ENCODE results near the gene ST3GAL4. TPM values are rescaled to one million over a fixed set of nuclear protein-coding genes. Genes with fewer than 3 reads are reported as not detected.

Gene ST3GAL4
- polyA plus RNA-seq, 1 donor (not counting 4 experiments of a cell fraction or from before 2014, with no cell fraction given): 24.6 TPM

- no peaks in the 10 kb centered on the region for H4K20me1 ChIP-seq (ENCODE audit: control insufficient read depth, extremely low read depth, insufficient read depth, low read length)
- H3K27ac ChIP-seq (ENCODE audit: control insufficient read depth, insufficient read depth, low read length): peak overlapping the region; percentile 76
- DNase-seq (ENCODE audit: low read depth, low spot score) (no peak), FAIRE-seq (peak; percentile 52)
- no peaks in the 10 kb centered on the region for H3K9me1 ChIP-seq (ENCODE audit: control insufficient read depth, extremely low read depth, insufficient read depth, low read length)
- no peak overlapping the region for H3K4me3 ChIP-seq (ENCODE audit: control insufficient read depth in 2 of 3, extremely low read depth in 1 of 3, insufficient read depth in 2 of 3, low read depth in 1 of 3, low read length in 3 of 3)
- peak overlapping the region; percentile 88 for H3K4me2 ChIP-seq (ENCODE audit: control insufficient read depth, extremely low read depth, insufficient read depth, low read depth, low read length)
- TF ChIP-seq CTCF (optimal IDR thresholded peaks at IDR 0.05 in 1 of 3, IDR thresholded peaks at IDR 0.05 in 1 of 3, conservative IDR thresholded peaks at IDR 0.05 in 1 of 3; ENCODE audit: extremely low read depth in 1 of 3, insufficient read depth in 2 of 3, low read length in 3 of 3) (no peak), EZH2 (IDR thresholded peaks at IDR 0.05; ENCODE audit: low read length) (no peak)
- H3K36me3 ChIP-seq (ENCODE audit: control insufficient read depth in 2 of 2, extremely low read depth in 1 of 2, insufficient read depth in 2 of 2, low read length in 2 of 2): no peaks in the 10 kb centered on the region
- H3K27me3 ChIP-seq (ENCODE audit: control insufficient read depth, extremely low read depth, insufficient read depth, low read length): no peaks in the 10 kb centered on the region
- no peaks in the 10 kb centered on the region for H3K79me2 ChIP-seq (ENCODE audit: control insufficient read depth, insufficient read depth, low read length)
- H3K9me3 ChIP-seq (ENCODE audit: control insufficient read depth, low read depth, low read length): no peaks in the 10 kb centered on the region
- dilution Hi-C loops (cut with MboI; ENCODE audit: extremely low pct_ligation_motif_present, low sequenced_read_pairs): no loop called here
- H3K4me1 ChIP-seq (ENCODE audit: control insufficient read depth, extremely low read depth, insufficient read depth, low read length): peaks cover 30% of the 10 kb centered on the region
- peak overlapping the region; percentile 51 for H3K9ac ChIP-seq (ENCODE audit: control insufficient read depth, extremely low read depth, insufficient read depth, low read length)
- peak overlapping the region; percentile 5 for H2AFZ ChIP-seq (ENCODE audit: control insufficient read depth, low read length)
Measured at GRCh38 chr11:126319374-126319740, 36.1 kb upstream of the ST3GAL4 start.

DNA sequence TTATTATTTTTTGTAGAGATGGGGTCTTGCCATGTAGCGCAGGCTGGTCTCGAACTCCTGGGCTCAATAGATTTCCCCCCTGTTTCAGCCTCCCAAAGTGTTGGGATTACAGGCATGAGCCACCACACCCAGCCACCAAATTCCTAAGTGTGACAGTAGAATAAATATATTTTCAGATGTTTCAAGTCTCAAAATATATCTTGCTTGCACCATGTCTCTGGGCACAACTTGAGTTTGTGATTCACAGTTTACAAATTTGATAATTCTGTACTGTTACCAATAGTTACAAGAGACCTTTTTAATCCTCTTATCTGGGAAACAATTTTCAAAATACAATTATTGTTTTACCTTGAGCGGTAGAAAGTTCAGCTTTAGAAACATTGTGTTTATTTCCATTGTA, 32.5 kb upstream of the ST3GAL4 start:
- Histone ChIP-seq H3K79me2 (ENCODE audit: control insufficient read depth, insufficient read depth, low read length) (no peaks in the 10 kb centered on the region), H3K9ac (ENCODE audit: control insufficient read depth, extremely low read depth, insufficient read depth, low read length) (no peak overlapping the region), H3K36me3 (ENCODE audit: control insufficient read depth in 2 of 2, extremely low read depth in 1 of 2, insufficient read depth in 2 of 2, low read length in 2 of 2) (no peaks in the 10 kb centered on the region), H4K20me1 (ENCODE audit: control insufficient read depth, extremely low read depth, insufficient read depth, low read length) (no peaks in the 10 kb centered on the region), H2AFZ (ENCODE audit: control insufficient read depth, low read length) (no peak overlapping the region), H3K4me2 (ENCODE audit: control insufficient read depth, extremely low read depth, insufficient read depth, low read depth, low read length) (no peak overlapping the region), H3K27me3 (ENCODE audit: control insufficient read depth, extremely low read depth, insufficient read depth, low read length) (no peaks in the 10 kb centered on the region), H3K9me1 (ENCODE audit: control insufficient read depth, extremely low read depth, insufficient read depth, low read length) (no peaks in the 10 kb centered on the region), H3K4me3 (ENCODE audit: control insufficient read depth in 2 of 3, extremely low read depth in 1 of 3, insufficient read depth in 2 of 3, low read depth in 1 of 3, low read length in 3 of 3) (no peak overlapping the region), H3K9me3 (ENCODE audit: control insufficient read depth, low read depth, low read length) (no peaks in the 10 kb centered on the region), H3K27ac (ENCODE audit: control insufficient read depth, insufficient read depth, low read length) (no peak overlapping the region), H3K4me1 (ENCODE audit: control insufficient read depth, extremely low read depth, insufficient read depth, low read length) (peaks cover 21% of the 10 kb centered on the region)
- TF ChIP-seq CTCF (optimal IDR thresholded peaks at IDR 0.05 in 1 of 3, IDR thresholded peaks at IDR 0.05 in 1 of 3, conservative IDR thresholded peaks at IDR 0.05 in 1 of 3; ENCODE audit: extremely low read depth in 1 of 3, insufficient read depth in 2 of 3, low read length in 3 of 3): no peak
- TF ChIP-seq EZH2 (IDR thresholded peaks at IDR 0.05; ENCODE audit: low read length): no peak
- FAIRE-seq (no peak), DNase-seq (ENCODE audit: low read depth, low spot score) (no peak)
- dilution Hi-C loops (cut with MboI; ENCODE audit: extremely low pct_ligation_motif_present, low sequenced_read_pairs): no loop called here
